Endothelial cell of umbilical vein (primary cell): ENCODE measurements around the gene SPAG9. TPM values are rescaled to one million over a fixed set of nuclear protein-coding genes. Genes with fewer than 3 reads are reported as not detected.

Experiments used
- BruUV-seq: library from RNA; stranded (reverse); fragments of 400-500 nt; replicated peaks from 2 replicates; lab custom pipeline; 2021; lab: Mats Ljungman, UMichigan
- CTCF ChIA-PET: fragments of 300-600, 350-600 bp; sonication (Branson Sonifier 250); formaldehyde crosslinking; loops from one replicate; lab custom pipeline; 2021; ENCODE audit warnings: antibody characterized with exemption, inconsistent platforms; lab: Charles Lee
- POLR2A ChIA-PET: fragments of 300-600, 350-600 bp; sonication (Branson Sonifier 250); formaldehyde crosslinking; loops from one replicate; lab custom pipeline; 2021; ENCODE audit warnings: antibody characterized with exemption, inconsistent platforms; lab: Charles Lee
- DNase-seq: peaks from one replicate; pipeline ENCODE4 v3.0.0-alpha.2; 2011; ENCODE audit warnings: low read depth, low spot score
- FAIRE-seq: peaks from 2 replicates; lab custom pipeline; 2011; peaks lifted over from hg19 to GRCh38; lab: Jason Lieb, UNC
- H2AFZ ChIP-seq: 2 replicates; pipeline ENCODE4 v1.6.0; 2012; ENCODE audit warnings: low read depth, low read length, control low read depth, inconsistent platforms
- H3K27ac ChIP-seq: 2 replicates; pipeline ENCODE4 v1.5.1; 2011; ENCODE audit warnings: low read depth, mild to moderate bottlenecking, control low read depth, low read length, moderate library complexity; ENCODE audit not compliant: insufficient read depth
- H3K27me3 ChIP-seq, 2 experiments: 2 replicates each; pipeline versions ENCODE4 v1.6.0 to v1.6.1; 2011; ENCODE audit warnings: low read length in 2 of 2, mixed read lengths in 1 of 2; ENCODE audit not compliant: control insufficient read depth in 2 of 2, insufficient read depth in 2 of 2
- H3K36me3 ChIP-seq, 2 experiments: 2 replicates in 1 of 2; 3 replicates in 1 of 2; pipeline ENCODE4 v1.5.1; 2011; ENCODE audit warnings: low read length in 2 of 2, mild to moderate bottlenecking in 1 of 2, moderate library complexity in 1 of 2; ENCODE audit not compliant: control insufficient read depth in 2 of 2, insufficient read depth in 2 of 2; ENCODE audit errors: extremely low read depth in 1 of 2
- H3K4me1 ChIP-seq: 3 replicates; pipeline ENCODE4 v1.5.1; 2011; ENCODE audit warnings: mild to moderate bottlenecking, low read length; ENCODE audit not compliant: control insufficient read depth, insufficient read depth; ENCODE audit errors: extremely low read depth
- H3K4me2 ChIP-seq: 2 replicates; pipeline ENCODE4 v1.6.1; 2011; ENCODE audit warnings: low read length, control low read depth, mixed read lengths; ENCODE audit not compliant: insufficient read depth
- H3K4me3 ChIP-seq, 3 experiments: fragments of 200-600 bp in 1 of 3; sonication (generic), shearing (Covaris generic) in 1 of 3; replicated peaks in 1 of 3; 2 replicates each; pipeline ENCODE4 v1.5.1; 2011 to 2016; ENCODE audit warnings: control low read depth in 3 of 3, low read length in 3 of 3, mild to moderate bottlenecking in 2 of 3, inconsistent platforms in 1 of 3, low read depth in 1 of 3, moderate library complexity in 1 of 3; ENCODE audit not compliant: insufficient read depth in 1 of 3
- H3K79me2 ChIP-seq: 2 replicates; pipeline ENCODE4 v1.6.0; 2012; ENCODE audit warnings: low read length, inconsistent platforms; ENCODE audit not compliant: control insufficient read depth, insufficient read depth
- H3K9ac ChIP-seq: replicated peaks from 2 replicates; pipeline ENCODE3; 2011; ENCODE audit warnings: low read length, control low read depth; ENCODE audit not compliant: insufficient read depth; ENCODE audit errors: extremely low read depth
- H3K9me1 ChIP-seq: replicated peaks from 3 replicates; pipeline ENCODE4 v1.6.0; 2011; ENCODE audit warnings: mild to moderate bottlenecking, low read length; ENCODE audit not compliant: control insufficient read depth, insufficient read depth; ENCODE audit errors: extremely low read depth
- H3K9me3 ChIP-seq: replicated peaks from 2 replicates; pipeline ENCODE4 v1.5.1; 2012; ENCODE audit warnings: low read length, inconsistent platforms; ENCODE audit not compliant: control insufficient read depth, insufficient read depth
- H4K20me1 ChIP-seq: replicated peaks from 2 replicates; pipeline ENCODE3; 2011; ENCODE audit warnings: mild to moderate bottlenecking, low read length; ENCODE audit not compliant: control insufficient read depth, insufficient read depth; ENCODE audit errors: extremely low read depth
- CTCF ChIP-seq, 2 donors: IDR thresholded peaks; 1 replicate in 1 of 2; 2 replicates in 1 of 2; pipeline ENCODE4 v1.5.1; 2011; ENCODE audit warnings: low read length in 2 of 2, mild to moderate bottlenecking in 2 of 2, moderate library complexity in 2 of 2, control low read depth in 1 of 2, inconsistent platforms in 1 of 2, low read depth in 1 of 2; ENCODE audit not compliant: insufficient read depth in 1 of 2; ENCODE audit errors: extremely low read depth in 1 of 2
- EZH2 ChIP-seq: IDR thresholded peaks from 2 replicates; pipeline ENCODE4 v1.6.1; 2012; ENCODE audit warnings: borderline replicate concordance, low read depth, mild to moderate bottlenecking, moderate library complexity, low read length, inconsistent platforms; ENCODE audit not compliant: severe bottlenecking
- FOS ChIP-seq: IDR thresholded peaks from 2 replicates; pipeline ENCODE4 v1.6.1; 2011; ENCODE audit warnings: mild to moderate bottlenecking, low read length, moderate library complexity, borderline replicate concordance; ENCODE audit not compliant: insufficient read depth
- GATA2 ChIP-seq: IDR thresholded peaks from 2 replicates; pipeline ENCODE4 v1.7.0; 2011; ENCODE audit warnings: low read depth, mild to moderate bottlenecking, moderate library complexity, mixed read lengths, low read length; ENCODE audit not compliant: insufficient read length, insufficient read depth
- JUN ChIP-seq: IDR thresholded peaks from 2 replicates; pipeline ENCODE4 v1.6.1; 2011; ENCODE audit warnings: borderline replicate concordance, low read depth; ENCODE audit not compliant: insufficient read length, insufficient read depth
- MAX ChIP-seq: IDR thresholded peaks from 2 replicates; pipeline ENCODE4 v1.6.1; 2011; ENCODE audit not compliant: insufficient read depth, insufficient read length
- MYC ChIP-seq: IDR thresholded peaks from one replicate; pipeline ENCODE4 v1.6.1; 2011; ENCODE audit warnings: mild to moderate bottlenecking, low read depth, low read length
- POLR2A ChIP-seq: IDR thresholded peaks from 2 replicates; pipeline ENCODE4 v1.6.1; 2012; ENCODE audit warnings: low read depth, mild to moderate bottlenecking, control low read depth, low read length
- POLR2AphosphoS5 ChIP-seq: IDR thresholded peaks from 2 replicates; pipeline ENCODE4 v1.6.1; 2012; ENCODE audit warnings: low read depth, mild to moderate bottlenecking, control low read depth, low read length, moderate library complexity; ENCODE audit not compliant: insufficient read depth
- dilution Hi-C: fragments of 300-500 bp; cut with MboI; formaldehyde crosslinking; loops from one replicate; pipeline ENCODE4 v1.15.0; 2019; ENCODE audit warnings: low sequenced_read_pairs; ENCODE audit not compliant: extremely low pct_ligation_motif_present
- intact Hi-C: fragments of 100-400 bp; cut with micrococcal nuclease; formaldehyde crosslinking; loops from one replicate; pipeline ENCODE4 v1.10.0; 2022
- polyA plus RNA-seq, 4 experiments: library from polyadenylated mRNA; depleted of rRNA in 3 of 4; stranded (reverse) in 3 of 4; unstranded in 1 of 4; fragments of >200 nt; gene quantifications; 2 replicates each; pipeline versions ENCODE4 v1.2.1 to v1.2.3, GENCODE V29; 2011 to 2012; ENCODE audit warnings: missing spikeins in 1 of 4
- total RNA-seq: library from RNA; stranded (reverse); gene quantifications from 2 replicates; pipeline ENCODE4 v1.2.3, GENCODE V29; 2021

SPAG9 gene
- total and polyA plus RNA-seq, 2 donors (not counting 3 experiments of a cell fraction or from before 2014, with no cell fraction given): 16.5 to 75.0 TPM

GRCh38 chr17:51016099-51016498 is 104.6 kb downstream of the SPAG9 start:
- H3K27ac ChIP-seq: no peak overlapping the region

More at GRCh38 chr17:51016099-51016498, 104.6 kb downstream of the SPAG9 start:
- H4K20me1 ChIP-seq: no peaks in the 10 kb centered on the region
- dilution Hi-C loops: no loop called here
- peaks cover 8% of the 10 kb centered on the region for H3K4me1 ChIP-seq
- DNase-seq (peak; percentile 32), FAIRE-seq (no peak)
- H2AFZ ChIP-seq: no peak overlapping the region
- no peaks in the 10 kb centered on the region for H3K27me3 ChIP-seq
- no peak overlapping the region for H3K9ac ChIP-seq
- H3K4me3 ChIP-seq: no peak overlapping the region
- H3K9me3 ChIP-seq: no peaks in the 10 kb centered on the region
- POLR2A ChIA-PET: no interaction called here
- peaks cover 3% of the 10 kb centered on the region in 2 experiments for H3K36me3 ChIP-seq
- CTCF ChIA-PET: no interaction called here
- TF ChIP-seq POLR2AphosphoS5: no peak
- no peak for TF ChIP-seq EZH2
- no peak for TF ChIP-seq CTCF (IDR thresholded peaks at IDR 0.05; ENCODE audit: extremely low read depth in 1 of 2, insufficient read depth in 1 of 2, low read depth in 1 of 2, low read length in 2 of 2)
- TF ChIP-seq MAX: no peak
- TF ChIP-seq POLR2A: no peak
- no peak for TF ChIP-seq GATA2
- TF ChIP-seq JUN: no peak
- no peak for TF ChIP-seq MYC
- TF ChIP-seq FOS: no peak
- H3K9me1 ChIP-seq: no peaks in the 10 kb centered on the region
- intact Hi-C loops: no loop called here
- no peak overlapping the region for H3K4me2 ChIP-seq
- BruUV-seq: no TSS peak
- H3K79me2 ChIP-seq: no peaks in the 10 kb centered on the region
